WTC11 (cell line): ENCODE measurements around the gene EIF4ENIF1.

ENCODE experiments used
- CBFB ChIP-seq: sonication (generic); formaldehyde crosslinking; IDR thresholded peaks from 2 replicates; pipeline ENCODE4 v1.8.1; 2022; ENCODE audit warnings: mild to moderate bottlenecking, low read depth, missing genetic modification reagents
- CREB1 ChIP-seq: sonication (generic); formaldehyde crosslinking; IDR thresholded peaks from 2 replicates; pipeline ENCODE4 v1.8.0; 2023; ENCODE audit warnings: mild to moderate bottlenecking, missing genetic modification reagents
- ELF4 ChIP-seq: sonication (generic); formaldehyde crosslinking; IDR thresholded peaks from 2 replicates; pipeline ENCODE4 v1.8.1; 2022; ENCODE audit warnings: low read depth, mild to moderate bottlenecking, moderate library complexity, missing genetic modification reagents
- FOXJ3 ChIP-seq: sonication (generic); formaldehyde crosslinking; IDR thresholded peaks from 2 replicates; pipeline ENCODE4 v1.9.0; 2021; ENCODE audit warnings: missing genetic modification reagents, mild to moderate bottlenecking, borderline replicate concordance
- GABPB1 ChIP-seq: sonication (generic); formaldehyde crosslinking; IDR thresholded peaks from 2 replicates; pipeline ENCODE4 v1.8.1; 2023; ENCODE audit warnings: mild to moderate bottlenecking, missing genetic modification reagents
- KAT7 ChIP-seq: sonication (generic); formaldehyde crosslinking; IDR thresholded peaks from 2 replicates; pipeline ENCODE4 v1.8.1; 2023; ENCODE audit warnings: missing genetic modification reagents, mild to moderate bottlenecking, borderline replicate concordance
- MYBL2 ChIP-seq: sonication (generic); formaldehyde crosslinking; IDR thresholded peaks from 2 replicates; pipeline ENCODE4 v1.8.1; 2023; ENCODE audit warnings: mild to moderate bottlenecking, moderate library complexity, missing genetic modification reagents
- OVOL2 ChIP-seq: fragments of 250-450 bp; sonication (Bioruptor Pico); IDR thresholded peaks from 2 replicates; pipeline ENCODE4 v1.9.0; 2021; ENCODE audit warnings: mild to moderate bottlenecking, borderline replicate concordance
- TEAD1 ChIP-seq: sonication (generic); formaldehyde crosslinking; IDR thresholded peaks from 2 replicates; pipeline ENCODE4 v1.8.0; 2022; ENCODE audit warnings: mild to moderate bottlenecking, missing genetic modification reagents
- ZNF263 ChIP-seq: sonication (generic); formaldehyde crosslinking; IDR thresholded peaks from 2 replicates; pipeline ENCODE4 v1.8.1; 2022; ENCODE audit warnings: low read depth, mild to moderate bottlenecking, moderate library complexity, missing genetic modification reagents
- TF ChIP-seq, protein P1 (sequence below): fragments of 200-600 bp; IDR thresholded peaks from 2 replicates; pipeline ENCODE4 v1.8.0; 2022; ENCODE audit warnings: antibody characterized with exemption

DNA sequence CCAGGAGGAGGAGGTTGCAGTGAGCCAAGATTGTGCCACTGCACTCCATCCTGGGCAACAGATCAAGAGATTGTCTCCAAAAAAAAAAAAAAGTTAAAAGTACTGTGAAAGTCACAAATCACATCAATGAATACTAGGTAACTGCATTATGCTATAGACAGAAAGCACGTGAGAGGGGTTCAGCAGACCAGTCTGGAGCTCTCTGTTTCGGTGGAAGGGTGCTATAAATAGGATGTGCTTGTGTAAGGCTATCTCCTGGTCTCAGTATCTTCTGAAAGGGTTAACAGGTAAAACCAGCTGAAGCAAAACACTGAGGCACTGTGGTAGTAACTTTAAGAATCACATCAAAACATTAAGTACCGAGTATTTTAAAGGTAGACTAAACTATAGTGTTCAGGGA is 43.4 kb downstream of the EIF4ENIF1 start:
- TF ChIP-seq ELF4 (CRISPR knock-in tag) (no peak), MYBL2 (CRISPR knock-in tag) (no peak), CREB1 (CRISPR knock-in tag) (no peak), TEAD1 (no peak), ZNF263 (CRISPR knock-in tag) (no peak), KAT7 (CRISPR knock-in tag) (no peak), GABPB1 (CRISPR knock-in tag) (no peak), FOXJ3 (CRISPR knock-in tag) (no peak), CBFB (CRISPR knock-in tag) (no peak), OVOL2 (CRISPR knock-in tag) (no peak)
- TF ChIP-seq, protein P1, sequence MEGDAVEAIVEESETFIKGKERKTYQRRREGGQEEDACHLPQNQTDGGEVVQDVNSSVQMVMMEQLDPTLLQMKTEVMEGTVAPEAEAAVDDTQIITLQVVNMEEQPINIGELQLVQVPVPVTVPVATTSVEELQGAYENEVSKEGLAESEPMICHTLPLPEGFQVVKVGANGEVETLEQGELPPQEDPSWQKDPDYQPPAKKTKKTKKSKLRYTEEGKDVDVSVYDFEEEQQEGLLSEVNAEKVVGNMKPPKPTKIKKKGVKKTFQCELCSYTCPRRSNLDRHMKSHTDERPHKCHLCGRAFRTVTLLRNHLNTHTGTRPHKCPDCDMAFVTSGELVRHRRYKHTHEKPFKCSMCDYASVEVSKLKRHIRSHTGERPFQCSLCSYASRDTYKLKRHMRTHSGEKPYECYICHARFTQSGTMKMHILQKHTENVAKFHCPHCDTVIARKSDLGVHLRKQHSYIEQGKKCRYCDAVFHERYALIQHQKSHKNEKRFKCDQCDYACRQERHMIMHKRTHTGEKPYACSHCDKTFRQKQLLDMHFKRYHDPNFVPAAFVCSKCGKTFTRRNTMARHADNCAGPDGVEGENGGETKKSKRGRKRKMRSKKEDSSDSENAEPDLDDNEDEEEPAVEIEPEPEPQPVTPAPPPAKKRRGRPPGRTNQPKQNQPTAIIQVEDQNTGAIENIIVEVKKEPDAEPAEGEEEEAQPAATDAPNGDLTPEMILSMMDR = no peak
